GM10847 (cell line): ENCODE measurements around the gene OR7C2.

ENCODE experiments used
- POLR2A ChIP-seq: IDR thresholded peaks from 2 replicates; pipeline ENCODE4 v1.6.1; 2011; ENCODE audit not compliant: insufficient read length; ENCODE audit errors: extremely low read depth

The OR7C2 gene

GRCh38 chr19:14941189-14941588, at the start of gene OR7C2:
TSS of gene OR7C2 (plus strand) at chr19:14941489. CDS start at chr19:14941489, 0 bp downstream.
- no peak for TF ChIP-seq POLR2A

GRCh38 chr19:14901675-14902260, 39.5 kb upstream of the OR7C2 start:
- no peak for TF ChIP-seq POLR2A

- TF ChIP-seq POLR2A = no peak
These were observed 34.6 kb upstream of the OR7C2 start for GRCh38 chr19:14906711-14907110.

GRCh38 chr19:14915116-14915515, 26.2 kb upstream of the OR7C2 start:
- TF ChIP-seq POLR2A = no peak

- TF ChIP-seq POLR2A = no peak
These were observed 24.4 kb upstream of the OR7C2 start for GRCh38 chr19:14916848-14917247.

GRCh38 chr19:14933506-14933905, 7.8 kb upstream of the OR7C2 start:
- TF ChIP-seq POLR2A = no peak

GRCh38 chr19:14940266-14940665, 1.0 kb upstream of the OR7C2 start:
- TF ChIP-seq POLR2A = no peak

GRCh38 chr19:14943601-14944000, 2.3 kb downstream of the OR7C2 start:
- TF ChIP-seq POLR2A = no peak

- TF ChIP-seq POLR2A = no peak
These were observed 3.2 kb downstream of the OR7C2 start for GRCh38 chr19:14944456-14944855.

GRCh38 chr19:14949876-14950275, 8.6 kb downstream of the OR7C2 start:
- TF ChIP-seq POLR2A = no peak

- no peak for TF ChIP-seq POLR2A
These were observed 9.1 kb downstream of the OR7C2 start for GRCh38 chr19:14950421-14950820.

- no peak for TF ChIP-seq POLR2A
These were observed 11.5 kb downstream of the OR7C2 start for GRCh38 chr19:14952767-14953166.

- TF ChIP-seq POLR2A = no peak
These were observed 12.9 kb downstream of the OR7C2 start for GRCh38 chr19:14954071-14954655.

GRCh38 chr19:14957464-14957863, 16.2 kb downstream of the OR7C2 start:
- TF ChIP-seq POLR2A = no peak

GRCh38 chr19:14959263-14959662, 18.0 kb downstream of the OR7C2 start:
- no peak for TF ChIP-seq POLR2A

GRCh38 chr19:14961956-14962685, 20.8 kb downstream of the OR7C2 start:
- no peak for TF ChIP-seq POLR2A

GRCh38 chr19:14968247-14968646, 27.0 kb downstream of the OR7C2 start:
- no peak for TF ChIP-seq POLR2A

GRCh38 chr19:14971474-14971873, 30.2 kb downstream of the OR7C2 start:
- TF ChIP-seq POLR2A = no peak
